ENCODE data around the gene ANKRD55. TPM values are rescaled to one million over a fixed set of nuclear protein-coding genes. Genes with fewer than 3 reads are reported as not detected.
A peak's percentile ranks its signal among the peaks of the same experiment; 100 is the strongest.

The ANKRD55 gene
- total and polyA plus RNA-seq, 4 donors: 0.37 to 1.9 (median 1.4) TPM

DNA sequence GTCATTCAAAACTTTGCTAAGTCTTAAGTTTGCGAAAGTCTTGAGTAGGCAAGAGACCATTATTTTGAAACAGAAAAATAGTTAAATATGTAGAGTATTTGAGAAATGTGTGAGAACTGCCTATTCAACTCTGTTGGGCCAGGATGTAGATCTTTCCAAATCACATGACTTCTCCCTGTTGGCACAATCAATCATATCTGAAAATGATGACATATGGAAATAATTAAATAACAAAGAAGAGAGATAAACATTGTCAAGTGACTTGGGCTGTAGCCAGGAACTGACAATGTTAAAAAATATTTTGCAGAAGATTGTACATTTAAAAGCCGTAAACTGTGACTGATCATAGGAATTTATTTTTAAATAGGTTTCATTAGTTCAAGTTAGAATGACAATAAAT is 133.8 kb downstream of the ANKRD55 start:
- H3K4me1 ChIP-seq (ENCODE audit: control insufficient read depth in 4 of 4, insufficient read depth in 4 of 4, low read length in 3 of 4): peaks cover 0 to 9% (median 6%) of the 10 kb centered on the region in 4 donors
- no peak for DNase-seq (ENCODE audit: low spot score)
- no peak overlapping the region for H3K9ac ChIP-seq (ENCODE audit: low read depth in 1 of 2, low read length in 2 of 2)
- H3K4me3 ChIP-seq (ENCODE audit: low read depth in 1 of 3, low read length in 3 of 3): no peak overlapping the region
- no peaks in the 10 kb centered on the region for H3K9me3 ChIP-seq (ENCODE audit: control insufficient read depth in 4 of 4, low read length in 3 of 4)
- TF ChIP-seq NR2F2 (IDR thresholded peaks at IDR 0.05): no peak
- peak in 1 of 2 donors; percentile 11 for TF ChIP-seq RAD21 (IDR thresholded peaks at IDR 0.05)
- H3K27me3 ChIP-seq (ENCODE audit: control insufficient read depth in 4 of 4, insufficient read depth in 4 of 4, low read length in 3 of 4): no peaks in the 10 kb centered on the region
- no peak overlapping the region for H3K27ac ChIP-seq (ENCODE audit: low read depth in 1 of 2, low read length in 2 of 2)
- WGBS: 76% methylated on average over 2 of the region's 2 CpGs
- H3K36me3 ChIP-seq (ENCODE audit: control insufficient read depth in 4 of 4, insufficient read depth in 3 of 4, low read depth in 1 of 4, low read length in 3 of 4): no peaks in the 10 kb centered on the region

DNA sequence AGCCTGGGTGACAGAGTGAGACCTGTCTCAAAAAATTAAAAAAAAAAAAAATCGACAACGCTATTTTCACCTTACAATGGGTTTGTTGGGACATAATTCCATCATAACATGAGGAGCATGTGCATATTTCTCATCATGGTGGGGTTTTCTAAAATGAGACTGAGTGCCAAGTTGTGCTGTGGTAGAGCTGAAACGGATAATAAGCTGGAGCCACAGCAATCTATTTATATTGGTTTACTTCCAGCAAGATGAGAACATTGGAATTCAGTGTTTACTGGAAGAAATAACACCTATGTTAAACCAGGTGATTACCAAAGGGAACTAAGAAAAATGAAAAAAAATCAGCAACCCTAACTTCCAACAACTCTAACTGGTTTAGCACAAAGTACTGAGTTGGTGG is 136.1 kb downstream of the ANKRD55 start:
- DNase-seq (ENCODE audit: low spot score): no peak
- H3K4me1 ChIP-seq (ENCODE audit: control insufficient read depth in 4 of 4, insufficient read depth in 4 of 4, low read length in 3 of 4): peaks cover 0 to 9% (median 6%) of the 10 kb centered on the region in 4 donors
- WGBS: 69% methylated on average over 3 of the region's 3 CpGs
- H3K9ac ChIP-seq (ENCODE audit: low read depth in 1 of 2, low read length in 2 of 2): peak overlapping the region in 1 of 2 donors; percentile 73
- no peaks in the 10 kb centered on the region for H3K9me3 ChIP-seq (ENCODE audit: control insufficient read depth in 4 of 4, low read length in 3 of 4)
- TF ChIP-seq JUND (IDR thresholded peaks at IDR 0.05): no peak
- no peak for TF ChIP-seq HNF4A (conservative IDR thresholded peaks at IDR 0.05)
- no peak for TF ChIP-seq NR2F2 (IDR thresholded peaks at IDR 0.05)
- TF ChIP-seq CTCF (IDR thresholded peaks at IDR 0.05; ENCODE audit: low read depth, low read length, missing input control): no peak
- TF ChIP-seq HNF4G (IDR thresholded peaks at IDR 0.05): no peak
- no peak for TF ChIP-seq FOXA1 (IDR thresholded peaks at IDR 0.05)
- no peak for TF ChIP-seq ATF3 (IDR thresholded peaks at IDR 0.05)
- TF ChIP-seq GABPA (IDR thresholded peaks at IDR 0.05 in 1 of 2, conservative IDR thresholded peaks at IDR 0.05 in 1 of 2): no peak
- no peak for TF ChIP-seq TAF1 (conservative IDR thresholded peaks at IDR 0.05)
- no peak for TF ChIP-seq RAD21 (IDR thresholded peaks at IDR 0.05)
- TF ChIP-seq RXRA (IDR thresholded peaks at IDR 0.05): no peak
- TF ChIP-seq, protein P1, sequence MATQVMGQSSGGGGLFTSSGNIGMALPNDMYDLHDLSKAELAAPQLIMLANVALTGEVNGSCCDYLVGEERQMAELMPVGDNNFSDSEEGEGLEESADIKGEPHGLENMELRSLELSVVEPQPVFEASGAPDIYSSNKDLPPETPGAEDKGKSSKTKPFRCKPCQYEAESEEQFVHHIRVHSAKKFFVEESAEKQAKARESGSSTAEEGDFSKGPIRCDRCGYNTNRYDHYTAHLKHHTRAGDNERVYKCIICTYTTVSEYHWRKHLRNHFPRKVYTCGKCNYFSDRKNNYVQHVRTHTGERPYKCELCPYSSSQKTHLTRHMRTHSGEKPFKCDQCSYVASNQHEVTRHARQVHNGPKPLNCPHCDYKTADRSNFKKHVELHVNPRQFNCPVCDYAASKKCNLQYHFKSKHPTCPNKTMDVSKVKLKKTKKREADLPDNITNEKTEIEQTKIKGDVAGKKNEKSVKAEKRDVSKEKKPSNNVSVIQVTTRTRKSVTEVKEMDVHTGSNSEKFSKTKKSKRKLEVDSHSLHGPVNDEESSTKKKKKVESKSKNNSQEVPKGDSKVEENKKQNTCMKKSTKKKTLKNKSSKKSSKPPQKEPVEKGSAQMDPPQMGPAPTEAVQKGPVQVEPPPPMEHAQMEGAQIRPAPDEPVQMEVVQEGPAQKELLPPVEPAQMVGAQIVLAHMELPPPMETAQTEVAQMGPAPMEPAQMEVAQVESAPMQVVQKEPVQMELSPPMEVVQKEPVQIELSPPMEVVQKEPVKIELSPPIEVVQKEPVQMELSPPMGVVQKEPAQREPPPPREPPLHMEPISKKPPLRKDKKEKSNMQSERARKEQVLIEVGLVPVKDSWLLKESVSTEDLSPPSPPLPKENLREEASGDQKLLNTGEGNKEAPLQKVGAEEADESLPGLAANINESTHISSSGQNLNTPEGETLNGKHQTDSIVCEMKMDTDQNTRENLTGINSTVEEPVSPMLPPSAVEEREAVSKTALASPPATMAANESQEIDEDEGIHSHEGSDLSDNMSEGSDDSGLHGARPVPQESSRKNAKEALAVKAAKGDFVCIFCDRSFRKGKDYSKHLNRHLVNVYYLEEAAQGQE (IDR thresholded peaks at IDR 0.05): no peak
- TF ChIP-seq YY1 (IDR thresholded peaks at IDR 0.05): no peak
- no peak for TF ChIP-seq FOXA2 (IDR thresholded peaks at IDR 0.05)
- TF ChIP-seq SP1 (IDR thresholded peaks at IDR 0.05): no peak
- TF ChIP-seq EGR1 (IDR thresholded peaks at IDR 0.05; ENCODE audit: low read depth in 2 of 2): no peak
- TF ChIP-seq, protein P2, sequence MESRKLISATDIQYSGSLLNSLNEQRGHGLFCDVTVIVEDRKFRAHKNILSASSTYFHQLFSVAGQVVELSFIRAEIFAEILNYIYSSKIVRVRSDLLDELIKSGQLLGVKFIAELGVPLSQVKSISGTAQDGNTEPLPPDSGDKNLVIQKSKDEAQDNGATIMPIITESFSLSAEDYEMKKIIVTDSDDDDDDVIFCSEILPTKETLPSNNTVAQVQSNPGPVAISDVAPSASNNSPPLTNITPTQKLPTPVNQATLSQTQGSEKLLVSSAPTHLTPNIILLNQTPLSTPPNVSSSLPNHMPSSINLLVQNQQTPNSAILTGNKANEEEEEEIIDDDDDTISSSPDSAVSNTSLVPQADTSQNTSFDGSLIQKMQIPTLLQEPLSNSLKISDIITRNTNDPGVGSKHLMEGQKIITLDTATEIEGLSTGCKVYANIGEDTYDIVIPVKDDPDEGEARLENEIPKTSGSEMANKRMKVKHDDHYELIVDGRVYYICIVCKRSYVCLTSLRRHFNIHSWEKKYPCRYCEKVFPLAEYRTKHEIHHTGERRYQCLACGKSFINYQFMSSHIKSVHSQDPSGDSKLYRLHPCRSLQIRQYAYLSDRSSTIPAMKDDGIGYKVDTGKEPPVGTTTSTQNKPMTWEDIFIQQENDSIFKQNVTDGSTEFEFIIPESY (IDR thresholded peaks at IDR 0.05): no peak
- TF ChIP-seq MAX (IDR thresholded peaks at IDR 0.05): no peak
- no peaks in the 10 kb centered on the region for H3K36me3 ChIP-seq (ENCODE audit: control insufficient read depth in 4 of 4, insufficient read depth in 3 of 4, low read depth in 1 of 4, low read length in 3 of 4)
- peak overlapping the region; percentile 73 to 84 for H3K27ac ChIP-seq (ENCODE audit: low read depth in 1 of 2, low read length in 2 of 2)
- H3K27me3 ChIP-seq (ENCODE audit: control insufficient read depth in 4 of 4, insufficient read depth in 4 of 4, low read length in 3 of 4): no peaks in the 10 kb centered on the region
- H3K4me3 ChIP-seq (ENCODE audit: low read depth in 1 of 3, low read length in 3 of 3): peak overlapping the region in 2 of 3 donors; percentile 41 to 51
